ENCODE data around the gene SYT1. TPM values are rescaled to one million over a fixed set of nuclear protein-coding genes. Genes with fewer than 3 reads are reported as not detected.

SYT1 gene
- total RNA-seq, 2 donors from 2014 or later, result 1.0 to 22.7 TPM

GRCh38 chr12:79128956-79129355 is 264.4 kb downstream of the SYT1 start:
- intact Hi-C loops (cut with DNase I), result no loop called here
- Histone ChIP-seq H3K36me3 (replicated peaks in 1 of 2; ENCODE audit: insufficient read depth in 1 of 2, low read depth in 2 of 2) (no peaks in the 10 kb centered on the region), H3K27ac (no peak overlapping the region), H3K27me3 (no peaks in the 10 kb centered on the region), H3K9me3 (no peaks in the 10 kb centered on the region), H3K4me3 (no peak overlapping the region), H3K4me1 (no peaks in the 10 kb centered on the region)
- TF ChIP-seq CTCF (IDR thresholded peaks at IDR 0.05) (no peak), POLR2A (IDR thresholded peaks at IDR 0.05) (no peak)
- no peak for ATAC-seq
- 50 to 74% methylated on average over 1 of the region's 1 CpG for WGBS, 2 donors
- no peak for DNase-seq

- Histone ChIP-seq H3K4me1 (no peaks in the 10 kb centered on the region), H3K4me3 (no peak overlapping the region), H3K27ac (no peak overlapping the region), H3K27me3 (no peaks in the 10 kb centered on the region), H3K36me3 (replicated peaks in 1 of 2; ENCODE audit: insufficient read depth in 1 of 2, low read depth in 2 of 2) (no peaks in the 10 kb centered on the region), H3K9me3 (no peaks in the 10 kb centered on the region)
- DNase-seq (no peak), ATAC-seq (no peak)
- TF ChIP-seq CTCF (IDR thresholded peaks at IDR 0.05), result no peak
- no peak for TF ChIP-seq POLR2A (IDR thresholded peaks at IDR 0.05)
- intact Hi-C loops (cut with DNase I), result no loop called here
- 74 to 78% methylated on average over 6 of the region's 6 CpGs for WGBS, 2 donors
Observed at GRCh38 chr12:79138872-79139271, 274.3 kb downstream of the SYT1 start.

- no peak for DNase-seq
- Histone ChIP-seq H3K4me1 (no peaks in the 10 kb centered on the region), H3K4me3 (no peak overlapping the region), H3K9me3 (no peaks in the 10 kb centered on the region), H3K27ac (no peak overlapping the region), H3K36me3 (replicated peaks in 1 of 2; ENCODE audit: insufficient read depth in 1 of 2, low read depth in 2 of 2) (no peaks in the 10 kb centered on the region), H3K27me3 (no peaks in the 10 kb centered on the region)
- 55 to 60% methylated on average over 1 of the region's 1 CpG for WGBS, 2 donors
- TF ChIP-seq POLR2A (IDR thresholded peaks at IDR 0.05), result no peak
- ATAC-seq, result no peak
- intact Hi-C loops (cut with DNase I), result no loop called here
Observed at GRCh38 chr12:79140711-79141110, 276.1 kb downstream of the SYT1 start.

- H3K4me3 ChIP-seq, result no peak overlapping the region
- H3K36me3 ChIP-seq (replicated peaks in 1 of 2; ENCODE audit: insufficient read depth in 1 of 2, low read depth in 2 of 2), result no peaks in the 10 kb centered on the region
- no peaks in the 10 kb centered on the region for H3K4me1 ChIP-seq
- DNase-seq (no peak), ATAC-seq (no peak)
- intact Hi-C loops (cut with DNase I), result no loop called here
- no peaks in the 10 kb centered on the region for H3K27me3 ChIP-seq
- 39 to 50% methylated on average over 2 of the region's 2 CpGs for WGBS, 2 donors
- H3K27ac ChIP-seq, result no peak overlapping the region
- no peaks in the 10 kb centered on the region for H3K9me3 ChIP-seq
- TF ChIP-seq POLR2A (IDR thresholded peaks at IDR 0.05) (no peak), CTCF (IDR thresholded peaks at IDR 0.05) (no peak)
Observed at GRCh38 chr12:79141776-79142175, 277.2 kb downstream of the SYT1 start.

- ATAC-seq, result no peak
- Histone ChIP-seq H3K4me1 (no peaks in the 10 kb centered on the region), H3K9me3 (no peaks in the 10 kb centered on the region), H3K4me3 (no peak overlapping the region), H3K27ac (no peak overlapping the region), H3K36me3 (replicated peaks in 1 of 2; ENCODE audit: insufficient read depth in 1 of 2, low read depth in 2 of 2) (no peaks in the 10 kb centered on the region), H3K27me3 (no peaks in the 10 kb centered on the region)
- no peak for DNase-seq
- TF ChIP-seq POLR2A (IDR thresholded peaks at IDR 0.05) (no peak), CTCF (IDR thresholded peaks at IDR 0.05) (no peak)
- 53 to 59% methylated on average over 2 of the region's 2 CpGs for WGBS, 2 donors
- intact Hi-C loops (cut with DNase I), result no loop called here
Observed at GRCh38 chr12:79143803-79144202, 279.2 kb downstream of the SYT1 start.
